ENCODE measurements around the gene SPATA20. TPM values are rescaled to one million over a fixed set of nuclear protein-coding genes. Genes with fewer than 3 reads are reported as not detected.
A peak's percentile ranks its signal among the peaks of the same experiment; 100 is the strongest.

The SPATA20 gene
- polyA plus RNA-seq, 1 donor from 2014 or later = 53.5 TPM

- TF ChIP-seq MXI1 (conservative IDR thresholded peaks at IDR 0.05; ENCODE audit: poor library complexity, severe bottlenecking) (no peak), EZH2 (IDR thresholded peaks at IDR 0.05; ENCODE audit: borderline replicate concordance, insufficient read depth, low read length, poor library complexity, severe bottlenecking) (no peak), RAD21 (conservative IDR thresholded peaks at IDR 0.05) (no peak), REST (IDR thresholded peaks at IDR 0.05; ENCODE audit: borderline replicate concordance) (no peak), EP300 (conservative IDR thresholded peaks at IDR 0.05; ENCODE audit: poor library complexity, severe bottlenecking) (no peak), POLR2AphosphoS5 (IDR thresholded peaks at IDR 0.05) (no peak), SMC3 (conservative IDR thresholded peaks at IDR 0.05; ENCODE audit: poor library complexity) (no peak), TAF1 (IDR thresholded peaks at IDR 0.05; ENCODE audit: low read depth) (no peak), CTCF (IDR thresholded peaks at IDR 0.05; ENCODE audit: poor library complexity, severe bottlenecking) (no peak)
- H3K9me2 ChIP-seq (ENCODE audit: insufficient read depth, low read length) = no peaks in the 10 kb centered on the region
- no peaks in the 10 kb centered on the region for H3K79me2 ChIP-seq (replicated peaks; ENCODE audit: insufficient read depth, low read length)
- no peaks in the 10 kb centered on the region for H3K9me3 ChIP-seq (ENCODE audit: low read length)
- no peak overlapping the region for H2AFZ ChIP-seq (ENCODE audit: low read depth, low read length)
- no peak overlapping the region for H3K9ac ChIP-seq (ENCODE audit: low read length)
- no peak overlapping the region for H3K4me3 ChIP-seq (ENCODE audit: low read length)
- H4K20me1 ChIP-seq (ENCODE audit: insufficient read depth) = no peaks in the 10 kb centered on the region
- H3K4me2 ChIP-seq (ENCODE audit: low read length) = no peak overlapping the region
- peaks cover 24% of the 10 kb centered on the region for H3K27me3 ChIP-seq (ENCODE audit: insufficient read depth, low read depth, low read length)
- H3F3A ChIP-seq (ENCODE audit: insufficient read depth, low read length, poor library complexity, severe bottlenecking) = no peaks in the 10 kb centered on the region
- no peak overlapping the region for H3K27ac ChIP-seq (ENCODE audit: low read length)
- H3K36me3 ChIP-seq (ENCODE audit: insufficient read depth, low read length) = no peaks in the 10 kb centered on the region
These were observed 13.2 kb upstream of the SPATA20 start for GRCh38 chr17:50533720-50534148.

DNA sequence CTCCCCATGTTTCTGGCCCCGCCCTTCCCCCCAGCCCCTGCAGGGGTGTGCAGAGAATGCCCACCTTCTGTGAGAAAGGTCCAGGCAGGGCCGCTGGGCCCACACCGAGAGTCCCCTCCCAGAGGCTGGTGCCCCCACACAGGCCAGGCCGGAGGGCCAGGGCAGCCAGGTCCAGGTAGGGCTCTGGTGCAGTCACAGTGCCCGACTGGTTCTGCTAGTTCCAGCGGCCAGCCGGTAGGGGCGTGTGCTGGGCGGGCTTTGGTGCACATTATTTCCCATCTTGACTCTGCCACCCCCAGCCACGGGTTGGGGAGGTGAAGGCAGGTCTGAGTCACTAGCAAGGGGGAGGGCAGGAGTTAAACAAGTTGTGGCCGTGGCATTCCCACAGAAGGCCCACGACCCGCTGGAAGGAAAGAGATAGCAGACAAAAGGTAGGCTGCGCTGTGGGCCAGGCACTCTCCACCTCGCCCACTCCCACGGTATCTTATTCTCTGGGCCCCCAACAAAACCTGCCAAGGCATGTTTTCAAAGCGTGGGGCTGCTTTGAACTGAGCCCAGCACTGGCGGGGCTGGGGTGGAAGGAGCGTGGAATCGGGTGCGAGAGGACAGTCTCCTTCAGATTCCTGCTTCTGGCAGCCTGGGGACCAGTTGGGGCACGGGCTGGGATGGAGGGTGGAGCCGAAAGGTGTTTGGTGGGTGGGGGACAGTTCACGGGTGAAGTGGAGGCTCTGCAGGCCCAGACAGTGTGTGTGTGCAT lies 12.6 kb upstream of the SPATA20 start:
- H3K9me3 ChIP-seq (ENCODE audit: low read length) = no peaks in the 10 kb centered on the region
- H3K9me2 ChIP-seq (ENCODE audit: insufficient read depth, low read length) = no peaks in the 10 kb centered on the region
- H3K36me3 ChIP-seq (ENCODE audit: insufficient read depth, low read length) = no peaks in the 10 kb centered on the region
- no peaks in the 10 kb centered on the region for H3K79me2 ChIP-seq (replicated peaks; ENCODE audit: insufficient read depth, low read length)
- no peaks in the 10 kb centered on the region for H4K20me1 ChIP-seq (ENCODE audit: insufficient read depth)
- TF ChIP-seq EP300 (conservative IDR thresholded peaks at IDR 0.05; ENCODE audit: poor library complexity, severe bottlenecking) = no peak
- TF ChIP-seq CTCF (IDR thresholded peaks at IDR 0.05; ENCODE audit: poor library complexity, severe bottlenecking) = peak; percentile 29
- no peak overlapping the region for H3K9ac ChIP-seq (ENCODE audit: low read length)
- no peak overlapping the region for H2AFZ ChIP-seq (ENCODE audit: low read depth, low read length)
- H3K4me2 ChIP-seq (ENCODE audit: low read length) = no peak overlapping the region
- no peak overlapping the region for H3K4me3 ChIP-seq (ENCODE audit: low read length)
- peaks cover 24% of the 10 kb centered on the region for H3K27me3 ChIP-seq (ENCODE audit: insufficient read depth, low read depth, low read length)
- no peaks in the 10 kb centered on the region for H3F3A ChIP-seq (ENCODE audit: insufficient read depth, low read length, poor library complexity, severe bottlenecking)
- H3K27ac ChIP-seq (ENCODE audit: low read length) = no peak overlapping the region

Data from neural cell (in vitro differentiated cells).